Neuronal stem cell (in vitro differentiated cells): ENCODE data around the gene PARP15.

Experiments
- DNase-seq: peaks from one replicate; pipeline ENCODE4 v3.0.0-alpha.2; 2013; ENCODE audit warnings: low spot score
- H2AFZ ChIP-seq: one replicate; pipeline ENCODE4 v1.6.1; 2013; ENCODE audit warnings: mild to moderate bottlenecking, low read length, inconsistent platforms
- H2AK5ac ChIP-seq: 2 replicates; pipeline ENCODE4 v1.6.1; 2013; ENCODE audit warnings: low read depth, mild to moderate bottlenecking, inconsistent platforms, low read length, moderate library complexity, mixed read lengths
- H2BK120ac ChIP-seq: 2 replicates; pipeline ENCODE4 v1.6.1; 2013; ENCODE audit warnings: low read depth, mild to moderate bottlenecking, inconsistent platforms, low read length, moderate library complexity, mixed read lengths
- H2BK12ac ChIP-seq: one replicate; pipeline ENCODE4 v1.6.1; 2013; ENCODE audit warnings: low read length, inconsistent platforms
- H2BK15ac ChIP-seq: 2 replicates; pipeline ENCODE4 v1.6.1; 2013; ENCODE audit warnings: mild to moderate bottlenecking, low read length, inconsistent platforms, mixed read lengths
- H2BK5ac ChIP-seq: one replicate; pipeline ENCODE4 v1.6.1; 2013; ENCODE audit warnings: inconsistent platforms, mild to moderate bottlenecking, low read length, moderate library complexity
- H3K14ac ChIP-seq: one replicate; pipeline ENCODE4 v1.6.1; 2013; ENCODE audit warnings: low read length, inconsistent platforms
- H3K18ac ChIP-seq: 2 replicates; pipeline ENCODE4 v1.6.1; 2013; ENCODE audit warnings: low read length, inconsistent platforms
- H3K23ac ChIP-seq: 2 replicates; pipeline ENCODE4 v1.6.1; 2013; ENCODE audit warnings: low read depth, mild to moderate bottlenecking, mixed read lengths, low read length, inconsistent platforms; ENCODE audit not compliant: poor library complexity
- H3K27ac ChIP-seq: replicated peaks from 3 replicates; pipeline ENCODE4 v1.5.1; 2013; ENCODE audit warnings: low read length, inconsistent platforms
- H3K27me3 ChIP-seq, 3 experiments: 2 replicates each; pipeline ENCODE4 v1.6.1; 2013; ENCODE audit warnings: low read length in 3 of 3, mild to moderate bottlenecking in 2 of 3, inconsistent platforms in 1 of 3, low read depth in 1 of 3, mixed read lengths in 1 of 3, moderate library complexity in 1 of 3; ENCODE audit not compliant: control insufficient read depth in 3 of 3, insufficient read depth in 3 of 3
- H3K36me3 ChIP-seq, 2 donors: replicated peaks in 1 of 2; 2 replicates each; pipeline ENCODE4 v1.6.1; 2013; ENCODE audit warnings: low read length in 2 of 2; ENCODE audit not compliant: control insufficient read depth in 2 of 2, insufficient read depth in 2 of 2
- H3K4ac ChIP-seq: 2 replicates; pipeline ENCODE4 v1.6.1; 2013; ENCODE audit warnings: inconsistent platforms, mild to moderate bottlenecking, low read length, moderate library complexity
- H3K4me1 ChIP-seq, 2 donors: 1 replicate in 1 of 2; 2 replicates in 1 of 2; pipeline ENCODE4 v1.6.1; 2013; ENCODE audit warnings: low read length in 2 of 2, low read depth in 1 of 2; ENCODE audit not compliant: control insufficient read depth in 2 of 2, insufficient read depth in 1 of 2
- H3K4me2 ChIP-seq: one replicate; pipeline ENCODE4 v1.6.1; 2013; ENCODE audit warnings: mild to moderate bottlenecking, low read length, inconsistent platforms; ENCODE audit not compliant: insufficient read depth, poor library complexity, severe bottlenecking
- H3K4me3 ChIP-seq, 2 donors: 2 replicates each; pipeline ENCODE4 v1.5.1; 2013; ENCODE audit warnings: low read length in 2 of 2, mild to moderate bottlenecking in 2 of 2, inconsistent platforms in 1 of 2, moderate library complexity in 1 of 2
- H3K79me1 ChIP-seq: one replicate; pipeline ENCODE4 v1.6.1; 2013; ENCODE audit warnings: low read depth, mild to moderate bottlenecking, inconsistent platforms, low read length, moderate library complexity
- H3K9ac ChIP-seq: one replicate; pipeline ENCODE4 v1.6.1; 2013; ENCODE audit warnings: mild to moderate bottlenecking, low read depth, low read length, inconsistent platforms; ENCODE audit not compliant: poor library complexity
- H3K9me3 ChIP-seq, 2 donors: replicated peaks in 1 of 2; 2 replicates each; pipeline versions ENCODE3 to v1.6.1; 2013; ENCODE audit warnings: low read length in 2 of 2, mild to moderate bottlenecking in 2 of 2, inconsistent platforms in 1 of 2, low read depth in 1 of 2, mixed read lengths in 1 of 2, moderate library complexity in 1 of 2; ENCODE audit not compliant: control insufficient read depth in 2 of 2, insufficient read depth in 1 of 2
- H4K8ac ChIP-seq: one replicate; pipeline ENCODE4 v1.6.1; 2013; ENCODE audit warnings: low read depth, mild to moderate bottlenecking, inconsistent platforms, low read length, moderate library complexity
- H4K91ac ChIP-seq: one replicate; pipeline ENCODE4 v1.6.1; 2013; ENCODE audit warnings: low read length, low read depth, mild to moderate bottlenecking, inconsistent platforms; ENCODE audit not compliant: poor library complexity
- WGBS, 2 donors: extraction: QIAGEN DNeasy Blood & Tissue Kit; methylation state at CpG; one replicate each; pipeline ENCODE4 v1.1.7; 2013; ENCODE audit warnings: missing lambda C conversion rate in 2 of 2, mixed read lengths in 1 of 2; ENCODE audit not compliant: insufficient read length in 2 of 2, insufficient replicate concordance in 1 of 2; ENCODE audit errors: extremely low coverage in 2 of 2; 5-methylcytosine and 5-hydroxymethylcytosine counted together

The PARP15 gene

DNA sequence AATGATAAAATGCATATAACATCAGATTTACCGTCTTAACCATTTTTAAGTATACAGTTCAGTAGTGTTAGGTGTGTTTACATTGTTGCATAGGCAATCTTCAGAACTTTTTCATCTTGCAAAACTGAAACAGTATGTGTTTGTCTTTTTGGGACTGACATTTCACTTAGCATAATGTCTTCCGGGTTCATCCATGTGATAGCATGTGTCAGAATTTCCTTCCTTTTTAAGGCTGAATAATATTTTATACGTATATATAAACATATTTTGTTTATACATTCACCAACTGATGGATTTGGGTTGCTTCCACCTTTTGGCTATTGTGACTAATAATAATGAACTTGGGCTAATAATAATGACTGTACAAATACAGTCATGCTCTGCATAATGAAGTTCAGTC, 3.0 kb downstream of the PARP15 start:
- Histone ChIP-seq H3K27me3 (peaks cover 0 to 6% (median 0%) of the 10 kb centered on the region in 3 experiments), H2AFZ (no peak overlapping the region), H3K27ac (no peak overlapping the region), H3K18ac (no peak overlapping the region), H3K36me3 (no peaks in the 10 kb centered on the region), H2BK120ac (no peak overlapping the region), H2AK5ac (no peak overlapping the region), H2BK5ac (no peak overlapping the region), H3K4me3 (no peak overlapping the region), H3K23ac (no peak overlapping the region), H3K4me2 (no peak overlapping the region), H4K8ac (no peak overlapping the region), H3K4me1 (peaks cover 0 to 7% of the 10 kb centered on the region in 2 donors), H3K79me1 (no peaks in the 10 kb centered on the region), H4K91ac (no peak overlapping the region), H2BK15ac (no peak overlapping the region), H3K14ac (no peak overlapping the region), H3K9me3 (peaks cover 5 to 7% of the 10 kb centered on the region in 2 donors), H2BK12ac (no peak overlapping the region), H3K9ac (no peak overlapping the region), H3K4ac (no peak overlapping the region)
- DNase-seq: no peak
- no CpG with 5 or more reads among the region's 3 CpGs for WGBS, 2 donors

DNA sequence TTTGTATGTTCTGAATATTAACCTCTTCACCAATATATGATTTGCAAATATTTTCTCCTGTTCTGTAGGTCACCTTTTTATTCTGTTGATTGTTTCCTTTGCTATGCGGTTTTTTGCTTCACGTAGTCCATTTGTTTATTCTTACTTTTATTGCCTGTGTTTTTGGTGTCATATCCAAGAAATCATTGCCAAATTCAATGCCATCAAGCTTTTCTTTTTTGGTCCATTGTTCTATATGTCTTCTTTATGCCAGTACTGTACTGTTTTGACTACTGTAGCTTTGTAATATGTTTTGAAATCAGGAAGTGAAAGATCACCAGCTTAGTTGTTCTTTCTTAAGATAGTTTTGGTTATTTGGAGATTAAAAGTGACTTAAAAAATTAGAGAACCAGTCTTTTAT, 4.2 kb downstream of the PARP15 start:
- H4K91ac ChIP-seq: no peak overlapping the region
- H2BK5ac ChIP-seq: no peak overlapping the region
- no peak overlapping the region for H3K4me2 ChIP-seq
- no CpG with 5 or more reads among the region's 2 CpGs for WGBS, 2 donors
- H3K23ac ChIP-seq: no peak overlapping the region
- no peak overlapping the region for H3K4me3 ChIP-seq
- H2BK12ac ChIP-seq: no peak overlapping the region
- H2BK120ac ChIP-seq: no peak overlapping the region
- DNase-seq: no peak
- no peak overlapping the region for H3K14ac ChIP-seq
- no peak overlapping the region for H2AFZ ChIP-seq
- H3K4me1 ChIP-seq: no peaks in the 10 kb centered on the region
- H3K4ac ChIP-seq: no peak overlapping the region
- no peak overlapping the region for H3K18ac ChIP-seq
- H3K27ac ChIP-seq: no peak overlapping the region
- H2BK15ac ChIP-seq: no peak overlapping the region
- H3K9me3 ChIP-seq: peaks cover 5 to 7% of the 10 kb centered on the region in 2 donors
- H3K36me3 ChIP-seq: no peaks in the 10 kb centered on the region
- peaks cover 0 to 6% (median 0%) of the 10 kb centered on the region in 3 experiments for H3K27me3 ChIP-seq
- no peak overlapping the region for H2AK5ac ChIP-seq
- H3K79me1 ChIP-seq: no peaks in the 10 kb centered on the region
- no peak overlapping the region for H4K8ac ChIP-seq
- no peak overlapping the region for H3K9ac ChIP-seq

DNA sequence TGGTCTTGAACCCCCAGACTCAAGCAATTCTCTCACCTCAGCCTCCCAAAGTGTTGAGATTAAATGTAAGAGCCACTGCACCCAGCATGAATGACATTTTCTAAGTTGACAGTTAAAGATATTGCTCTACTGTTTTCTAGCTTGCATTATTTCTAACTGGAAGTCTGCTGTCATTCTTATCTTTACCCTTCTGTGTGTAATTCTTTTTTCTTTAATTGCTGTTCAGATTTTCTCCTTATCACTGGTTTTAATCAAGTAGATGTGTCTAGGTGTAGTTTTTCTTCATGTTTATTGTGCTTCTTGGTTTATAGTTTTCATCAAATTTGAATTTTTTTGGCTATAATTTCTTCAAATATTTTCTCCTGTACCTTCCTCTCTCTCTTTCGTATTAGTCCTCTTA, 4.9 kb downstream of the PARP15 start:
- Histone ChIP-seq H3K79me1 (no peaks in the 10 kb centered on the region), H3K36me3 (no peaks in the 10 kb centered on the region), H3K9me3 (peaks cover 5 to 7% of the 10 kb centered on the region in 2 donors), H3K4ac (no peak overlapping the region), H3K14ac (no peak overlapping the region), H4K91ac (no peak overlapping the region), H3K18ac (no peak overlapping the region), H2BK5ac (no peak overlapping the region), H3K4me2 (no peak overlapping the region), H3K4me1 (no peaks in the 10 kb centered on the region), H3K23ac (no peak overlapping the region), H3K4me3 (no peak overlapping the region), H2BK120ac (no peak overlapping the region), H2AK5ac (no peak overlapping the region), H2BK15ac (no peak overlapping the region), H2AFZ (no peak overlapping the region), H3K27ac (no peak overlapping the region), H3K9ac (no peak overlapping the region), H4K8ac (no peak overlapping the region), H3K27me3 (peaks cover 0 to 4% (median 0%) of the 10 kb centered on the region in 3 experiments), H2BK12ac (no peak overlapping the region)
- WGBS, 2 donors: no CpG with 5 or more reads among the region's 1 CpG
- no peak for DNase-seq

DNA sequence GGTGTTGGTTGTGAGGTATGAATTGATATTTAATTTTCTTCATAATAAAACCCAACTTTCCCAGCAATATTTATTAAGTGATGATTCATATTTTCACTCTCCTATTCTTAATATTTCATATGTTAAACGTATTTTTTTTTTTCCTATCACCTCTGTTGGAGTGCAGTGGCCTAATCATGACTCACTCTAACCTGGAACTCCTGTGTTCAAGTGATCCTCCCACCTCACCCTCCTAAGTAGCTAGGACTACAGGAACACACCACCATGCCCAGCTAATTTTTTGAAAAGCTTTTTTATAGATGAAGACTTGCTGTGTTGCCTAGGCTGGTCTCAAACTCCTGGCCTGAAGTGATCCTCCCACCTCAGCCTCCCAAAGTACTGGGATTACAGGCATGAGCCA, 8.6 kb downstream of the PARP15 start:
- Histone ChIP-seq H3K27me3 (no peaks in the 10 kb centered on the region), H3K27ac (no peak overlapping the region), H2BK12ac (no peak overlapping the region), H3K18ac (no peak overlapping the region), H3K4me2 (no peak overlapping the region), H3K79me1 (no peaks in the 10 kb centered on the region), H3K4me1 (no peaks in the 10 kb centered on the region), H2AK5ac (no peak overlapping the region), H3K36me3 (no peaks in the 10 kb centered on the region), H2BK15ac (no peak overlapping the region), H2AFZ (no peak overlapping the region), H4K8ac (no peak overlapping the region), H4K91ac (no peak overlapping the region), H2BK120ac (no peak overlapping the region), H3K23ac (no peak overlapping the region), H2BK5ac (no peak overlapping the region), H3K9ac (no peak overlapping the region), H3K4ac (no peak overlapping the region), H3K9me3 (peaks cover 5 to 7% of the 10 kb centered on the region in 2 donors), H3K14ac (no peak overlapping the region), H3K4me3 (no peak overlapping the region)
- WGBS, 2 donors: no CpG with 5 or more reads among the region's 1 CpG
- DNase-seq: no peak
